Endothelial cell of umbilical vein (primary cell): Measurements from ENCODE around the gene SELENOO. TPM values are rescaled to one million over a fixed set of nuclear protein-coding genes. Genes with fewer than 3 reads are reported as not detected.

Experiments used
- BruUV-seq: library from RNA; stranded (reverse); fragments of 400-500 nt; replicated peaks from 2 replicates; lab custom pipeline; 2021; lab: Mats Ljungman, UMichigan
- CTCF ChIA-PET: fragments of 300-600, 350-600 bp; sonication (Branson Sonifier 250); formaldehyde crosslinking; loops from one replicate; lab custom pipeline; 2021; ENCODE audit warnings: antibody characterized with exemption, inconsistent platforms; lab: Charles Lee
- POLR2A ChIA-PET: fragments of 300-600, 350-600 bp; sonication (Branson Sonifier 250); formaldehyde crosslinking; loops from one replicate; lab custom pipeline; 2021; ENCODE audit warnings: antibody characterized with exemption, inconsistent platforms; lab: Charles Lee
- DNase-seq: peaks from one replicate; pipeline ENCODE4 v3.0.0-alpha.2; 2011; ENCODE audit warnings: low read depth, low spot score
- FAIRE-seq: peaks from 2 replicates; lab custom pipeline; 2011; peaks lifted over from hg19 to GRCh38; lab: Jason Lieb, UNC
- H2AFZ ChIP-seq: 2 replicates; pipeline ENCODE4 v1.6.0; 2012; ENCODE audit warnings: low read depth, low read length, control low read depth, inconsistent platforms
- H3K27ac ChIP-seq: 2 replicates; pipeline ENCODE4 v1.5.1; 2011; ENCODE audit warnings: low read depth, mild to moderate bottlenecking, control low read depth, low read length, moderate library complexity; ENCODE audit not compliant: insufficient read depth
- H3K27me3 ChIP-seq, 2 experiments: 2 replicates each; pipeline versions ENCODE4 v1.6.0 to v1.6.1; 2011; ENCODE audit warnings: low read length in 2 of 2, mixed read lengths in 1 of 2; ENCODE audit not compliant: control insufficient read depth in 2 of 2, insufficient read depth in 2 of 2
- H3K36me3 ChIP-seq, 2 experiments: 2 replicates in 1 of 2; 3 replicates in 1 of 2; pipeline ENCODE4 v1.5.1; 2011; ENCODE audit warnings: low read length in 2 of 2, mild to moderate bottlenecking in 1 of 2, moderate library complexity in 1 of 2; ENCODE audit not compliant: control insufficient read depth in 2 of 2, insufficient read depth in 2 of 2; ENCODE audit errors: extremely low read depth in 1 of 2
- H3K4me1 ChIP-seq: 3 replicates; pipeline ENCODE4 v1.5.1; 2011; ENCODE audit warnings: mild to moderate bottlenecking, low read length; ENCODE audit not compliant: control insufficient read depth, insufficient read depth; ENCODE audit errors: extremely low read depth
- H3K4me2 ChIP-seq: 2 replicates; pipeline ENCODE4 v1.6.1; 2011; ENCODE audit warnings: low read length, control low read depth, mixed read lengths; ENCODE audit not compliant: insufficient read depth
- H3K4me3 ChIP-seq, 3 experiments: fragments of 200-600 bp in 1 of 3; sonication (generic), shearing (Covaris generic) in 1 of 3; replicated peaks in 1 of 3; 2 replicates each; pipeline ENCODE4 v1.5.1; 2011 to 2016; ENCODE audit warnings: control low read depth in 3 of 3, low read length in 3 of 3, mild to moderate bottlenecking in 2 of 3, inconsistent platforms in 1 of 3, low read depth in 1 of 3, moderate library complexity in 1 of 3; ENCODE audit not compliant: insufficient read depth in 1 of 3
- H3K79me2 ChIP-seq: 2 replicates; pipeline ENCODE4 v1.6.0; 2012; ENCODE audit warnings: low read length, inconsistent platforms; ENCODE audit not compliant: control insufficient read depth, insufficient read depth
- H3K9ac ChIP-seq: replicated peaks from 2 replicates; pipeline ENCODE3; 2011; ENCODE audit warnings: low read length, control low read depth; ENCODE audit not compliant: insufficient read depth; ENCODE audit errors: extremely low read depth
- H3K9me1 ChIP-seq: replicated peaks from 3 replicates; pipeline ENCODE4 v1.6.0; 2011; ENCODE audit warnings: mild to moderate bottlenecking, low read length; ENCODE audit not compliant: control insufficient read depth, insufficient read depth; ENCODE audit errors: extremely low read depth
- H3K9me3 ChIP-seq: replicated peaks from 2 replicates; pipeline ENCODE4 v1.5.1; 2012; ENCODE audit warnings: low read length, inconsistent platforms; ENCODE audit not compliant: control insufficient read depth, insufficient read depth
- H4K20me1 ChIP-seq: replicated peaks from 2 replicates; pipeline ENCODE3; 2011; ENCODE audit warnings: mild to moderate bottlenecking, low read length; ENCODE audit not compliant: control insufficient read depth, insufficient read depth; ENCODE audit errors: extremely low read depth
- CTCF ChIP-seq, 2 donors: IDR thresholded peaks; 1 replicate in 1 of 2; 2 replicates in 1 of 2; pipeline ENCODE4 v1.5.1; 2011; ENCODE audit warnings: low read length in 2 of 2, mild to moderate bottlenecking in 2 of 2, moderate library complexity in 2 of 2, control low read depth in 1 of 2, inconsistent platforms in 1 of 2, low read depth in 1 of 2; ENCODE audit not compliant: insufficient read depth in 1 of 2; ENCODE audit errors: extremely low read depth in 1 of 2
- EZH2 ChIP-seq: IDR thresholded peaks from 2 replicates; pipeline ENCODE4 v1.6.1; 2012; ENCODE audit warnings: borderline replicate concordance, low read depth, mild to moderate bottlenecking, moderate library complexity, low read length, inconsistent platforms; ENCODE audit not compliant: severe bottlenecking
- FOS ChIP-seq: IDR thresholded peaks from 2 replicates; pipeline ENCODE4 v1.6.1; 2011; ENCODE audit warnings: mild to moderate bottlenecking, low read length, moderate library complexity, borderline replicate concordance; ENCODE audit not compliant: insufficient read depth
- GATA2 ChIP-seq: IDR thresholded peaks from 2 replicates; pipeline ENCODE4 v1.7.0; 2011; ENCODE audit warnings: low read depth, mild to moderate bottlenecking, moderate library complexity, mixed read lengths, low read length; ENCODE audit not compliant: insufficient read length, insufficient read depth
- JUN ChIP-seq: IDR thresholded peaks from 2 replicates; pipeline ENCODE4 v1.6.1; 2011; ENCODE audit warnings: borderline replicate concordance, low read depth; ENCODE audit not compliant: insufficient read length, insufficient read depth
- MYC ChIP-seq: IDR thresholded peaks from one replicate; pipeline ENCODE4 v1.6.1; 2011; ENCODE audit warnings: mild to moderate bottlenecking, low read depth, low read length
- POLR2A ChIP-seq: IDR thresholded peaks from 2 replicates; pipeline ENCODE4 v1.6.1; 2012; ENCODE audit warnings: low read depth, mild to moderate bottlenecking, control low read depth, low read length
- POLR2AphosphoS5 ChIP-seq: IDR thresholded peaks from 2 replicates; pipeline ENCODE4 v1.6.1; 2012; ENCODE audit warnings: low read depth, mild to moderate bottlenecking, control low read depth, low read length, moderate library complexity; ENCODE audit not compliant: insufficient read depth
- dilution Hi-C: fragments of 300-500 bp; cut with MboI; formaldehyde crosslinking; loops from one replicate; pipeline ENCODE4 v1.15.0; 2019; ENCODE audit warnings: low sequenced_read_pairs; ENCODE audit not compliant: extremely low pct_ligation_motif_present
- intact Hi-C: fragments of 100-400 bp; cut with micrococcal nuclease; formaldehyde crosslinking; loops from one replicate; pipeline ENCODE4 v1.10.0; 2022
- polyA plus RNA-seq, 4 experiments: library from polyadenylated mRNA; depleted of rRNA in 3 of 4; stranded (reverse) in 3 of 4; unstranded in 1 of 4; fragments of >200 nt; gene quantifications; 2 replicates each; pipeline versions ENCODE4 v1.2.1 to v1.2.3, GENCODE V29; 2011 to 2012; ENCODE audit warnings: missing spikeins in 1 of 4
- total RNA-seq: library from RNA; stranded (reverse); gene quantifications from 2 replicates; pipeline ENCODE4 v1.2.3, GENCODE V29; 2021
- TF ChIP-seq, protein P1 (sequence below): IDR thresholded peaks from 2 replicates; pipeline ENCODE4 v1.6.1; 2011; ENCODE audit not compliant: insufficient read depth, insufficient read length

SELENOO gene
- total and polyA plus RNA-seq, 2 donors (not counting 3 experiments of a cell fraction or from before 2014, with no cell fraction given) = 24.1 to 37.5 TPM

DNA sequence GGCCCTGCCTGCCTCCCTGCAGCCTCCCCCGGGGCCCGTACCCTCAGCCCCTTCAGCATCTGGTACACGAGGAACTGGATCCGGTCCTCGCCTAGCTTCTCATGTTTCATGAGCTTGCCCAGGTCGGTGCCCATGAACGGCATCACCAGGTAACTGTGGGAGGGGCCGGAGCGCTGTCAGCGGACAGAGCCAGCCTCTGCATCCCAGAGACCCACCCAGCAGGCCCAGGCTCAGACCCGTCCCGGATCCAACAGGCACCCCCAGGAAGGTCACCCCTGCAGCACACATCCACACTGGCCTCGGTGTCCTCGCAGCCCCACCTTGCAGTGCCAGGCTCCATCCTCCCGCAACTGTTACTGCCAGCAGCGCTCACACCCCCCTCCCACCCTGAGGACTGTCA lies 56.2 kb downstream of the SELENOO start:
- H3K4me1 ChIP-seq = peaks cover 8% of the 10 kb centered on the region
- BruUV-seq = no TSS peak
- no peak overlapping the region for H3K4me2 ChIP-seq
- H3K79me2 ChIP-seq = peaks cover 22% of the 10 kb centered on the region
- no peaks in the 10 kb centered on the region for H3K9me3 ChIP-seq
- ChIA-PET CTCF (no interaction called here), POLR2A (no interaction called here)
- H3K9ac ChIP-seq = no peak overlapping the region
- intact Hi-C loops (no loop called here), dilution Hi-C loops (no loop called here)
- peaks cover 0 to 36% of the 10 kb centered on the region in 2 experiments for H3K36me3 ChIP-seq
- TF ChIP-seq POLR2A (no peak), GATA2 (no peak), EZH2 (no peak), CTCF (IDR thresholded peaks at IDR 0.05; ENCODE audit: extremely low read depth in 1 of 2, insufficient read depth in 1 of 2, low read depth in 1 of 2, low read length in 2 of 2) (no peak), POLR2AphosphoS5 (no peak), FOS (no peak), MYC (no peak), JUN (no peak)
- TF ChIP-seq, protein P1, sequence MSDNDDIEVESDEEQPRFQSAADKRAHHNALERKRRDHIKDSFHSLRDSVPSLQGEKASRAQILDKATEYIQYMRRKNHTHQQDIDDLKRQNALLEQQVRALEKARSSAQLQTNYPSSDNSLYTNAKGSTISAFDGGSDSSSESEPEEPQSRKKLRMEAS = no peak
- H2AFZ ChIP-seq = no peak overlapping the region
- H3K4me3 ChIP-seq = no peak overlapping the region
- H4K20me1 ChIP-seq = no peaks in the 10 kb centered on the region
- no peaks in the 10 kb centered on the region for H3K9me1 ChIP-seq
- FAIRE-seq (no peak), DNase-seq (no peak)
- no peak overlapping the region for H3K27ac ChIP-seq
- no peaks in the 10 kb centered on the region for H3K27me3 ChIP-seq
